ENCODE data around the gene FBXO5.

The FBXO5 gene

GRCh38 chr6:152982904-152983636, at the start of gene FBXO5:
Gene FBXO5, minus strand, starts transcription at chr6:152983041. Its CDS starts 82 bp downstream, at chr6:152982959.
- peak; percentile 89 for ATAC-seq
- TF ChIP-seq CSDC2 (CRISPR knock-in tag; IDR thresholded peaks at IDR 0.05) (peak; percentile 72; the same call in 1 of the 2 replicates), ZFP30 (CRISPR knock-in tag; IDR thresholded peaks at IDR 0.05) (no peak), TSHZ2 (CRISPR knock-in tag; IDR thresholded peaks at IDR 0.05) (0 out of 2 replicates have a peak, but pooled peaks have one; percentile 54), ZFP3 (CRISPR knock-in tag; IDR thresholded peaks at IDR 0.05) (0 out of 2 replicates have a peak, but pooled peaks have one; percentile 10)

GRCh38 chr6:153032255-153032882, 49.5 kb upstream of the FBXO5 start:
- ATAC-seq: peak; percentile 72

GRCh38 chr6:153031335-153031955, 48.6 kb upstream of the FBXO5 start:
- no peak for ATAC-seq
- TF ChIP-seq SNAI2 (CRISPR knock-in tag; IDR thresholded peaks at IDR 0.05): no peak
- no peak for TF ChIP-seq TOX (CRISPR knock-in tag; IDR thresholded peaks at IDR 0.05; ENCODE audit: borderline replicate concordance)
- no peak for TF ChIP-seq CSRNP3 (CRISPR knock-in tag; IDR thresholded peaks at IDR 0.05)
- TF ChIP-seq ARNTL (CRISPR knock-in tag; IDR thresholded peaks at IDR 0.05; ENCODE audit: borderline replicate concordance, low read depth): no peak
- TF ChIP-seq ISL1 (CRISPR knock-in tag; IDR thresholded peaks at IDR 0.05): no peak
- TF ChIP-seq PATZ1 (CRISPR knock-in tag; IDR thresholded peaks at IDR 0.05; ENCODE audit: borderline replicate concordance): no peak
- TF ChIP-seq TCF4 (CRISPR knock-in tag; IDR thresholded peaks at IDR 0.05; ENCODE audit: borderline replicate concordance): no peak
- no peak for TF ChIP-seq RARB (CRISPR knock-in tag; IDR thresholded peaks at IDR 0.05)
- no peak for TF ChIP-seq ZFP30 (CRISPR knock-in tag; IDR thresholded peaks at IDR 0.05)
- no peak for TF ChIP-seq CREB5 (CRISPR knock-in tag; IDR thresholded peaks at IDR 0.05; ENCODE audit: low read depth)
- no peak for TF ChIP-seq ESRRG (CRISPR knock-in tag; IDR thresholded peaks at IDR 0.05)
- no peak for TF ChIP-seq CSDC2 (CRISPR knock-in tag; IDR thresholded peaks at IDR 0.05)
- no peak for TF ChIP-seq ZC3H10 (CRISPR knock-in tag; IDR thresholded peaks at IDR 0.05)

More at GRCh38 chr6:153032255-153032882, 49.5 kb upstream of the FBXO5 start:
- TF ChIP-seq ZFP30 (CRISPR knock-in tag; IDR thresholded peaks at IDR 0.05): no peak
- TF ChIP-seq ZNF565 (CRISPR knock-in tag; conservative IDR thresholded peaks at IDR 0.05; ENCODE audit: low read depth): no peak
- no peak for TF ChIP-seq POU6F1 (CRISPR knock-in tag; IDR thresholded peaks at IDR 0.05; ENCODE audit: borderline replicate concordance, low read depth)
- TF ChIP-seq ESRRG (CRISPR knock-in tag; IDR thresholded peaks at IDR 0.05): no peak
- no peak for TF ChIP-seq TOX (CRISPR knock-in tag; IDR thresholded peaks at IDR 0.05; ENCODE audit: borderline replicate concordance)
- no peak for TF ChIP-seq PATZ1 (CRISPR knock-in tag; IDR thresholded peaks at IDR 0.05; ENCODE audit: borderline replicate concordance)
- TF ChIP-seq SNAI2 (CRISPR knock-in tag; IDR thresholded peaks at IDR 0.05): no peak
